PC-9 (cell line): Measurements from ENCODE around the gene UBAP1. TPM values are rescaled to one million over a fixed set of nuclear protein-coding genes. Genes with fewer than 3 reads are reported as not detected.

Experiments
- BruUV-seq: library from RNA; stranded (reverse); fragments of 400-500 nt; replicated peaks from 2 replicates; lab custom pipeline; 2021; lab: Mats Ljungman, UMichigan
- CTCF ChIA-PET: fragments of 300-600 bp; sonication (Branson Sonifier 250); formaldehyde crosslinking; loops from one replicate; lab custom pipeline; 2022; ENCODE audit warnings: antibody characterized with exemption; lab: Charles Lee
- POLR2A ChIA-PET: fragments of 300-600 bp; sonication (Branson Sonifier 250); formaldehyde crosslinking; loops from one replicate; lab custom pipeline; 2022; ENCODE audit warnings: antibody characterized with exemption; ENCODE audit not compliant: unreplicated experiment; lab: Charles Lee
- DNase-seq, 2 experiments: peaks; one replicate each; pipeline versions ENCODE4 v3.0.0 to v3.0.0-alpha.2; 2015 to 2022; ENCODE audit warnings: mixed read lengths in 1 of 2
- H2AFZ ChIP-seq: fragments of 200-600 bp; sonication (generic); 2 replicates; pipeline ENCODE4 v1.8.1; 2017; ENCODE audit warnings: antibody characterized with exemption
- H3F3A ChIP-seq: fragments of 200-600 bp; sonication (generic); 2 replicates; pipeline ENCODE4 v1.8.1; 2017; ENCODE audit warnings: antibody characterized with exemption, mild to moderate bottlenecking, low read depth; ENCODE audit not compliant: insufficient read depth
- H3K27ac ChIP-seq: fragments of 200-600 bp; sonication (generic); 2 replicates; pipeline ENCODE4 v1.6.1; 2016; ENCODE audit warnings: mixed run types
- H3K27me3 ChIP-seq: fragments of 200-600 bp; sonication (generic); 2 replicates; pipeline ENCODE4 v1.6.1; 2016; ENCODE audit warnings: low read depth, mixed run types; ENCODE audit not compliant: insufficient read depth
- H3K36me3 ChIP-seq: fragments of 200-600 bp; sonication (generic); 2 replicates; pipeline ENCODE4 v1.6.1; 2016; ENCODE audit warnings: low read depth, mixed run types
- H3K4me1 ChIP-seq: fragments of 200-600 bp; sonication (generic); replicated peaks from 2 replicates; pipeline ENCODE4 v1.6.1; 2016; ENCODE audit warnings: mixed run types; ENCODE audit not compliant: insufficient read depth
- H3K4me2 ChIP-seq: fragments of 200-600 bp; sonication (generic); 2 replicates; pipeline ENCODE4 v1.6.1; 2017; ENCODE audit warnings: mixed run types
- H3K4me3 ChIP-seq: fragments of 200-600 bp; sonication (generic); 2 replicates; pipeline ENCODE4 v1.6.1; 2016; ENCODE audit warnings: mixed run types
- H3K79me2 ChIP-seq: fragments of 200-600 bp; sonication (generic); 2 replicates; pipeline ENCODE4 v1.6.1; 2017; ENCODE audit warnings: low read depth, mixed run types
- H3K9me2 ChIP-seq: fragments of 200-600 bp; sonication (generic); 2 replicates; pipeline ENCODE4 v1.8.1; 2017; ENCODE audit warnings: mild to moderate bottlenecking; ENCODE audit not compliant: insufficient read depth
- H3K9me3 ChIP-seq: fragments of 200-600 bp; sonication (generic); 2 replicates; pipeline ENCODE4 v1.8.1; 2016; ENCODE audit warnings: low read depth; ENCODE audit not compliant: insufficient read depth
- H4K20me1 ChIP-seq: fragments of 200-600 bp; sonication (generic); 2 replicates; pipeline ENCODE4 v1.8.1; 2017; ENCODE audit not compliant: insufficient read depth
- EZH2 ChIP-seq: fragments of 200-600 bp; sonication (generic); IDR thresholded peaks from 2 replicates; pipeline ENCODE4 v1.8.0; 2017; ENCODE audit warnings: antibody characterized with exemption, low read depth
- intact Hi-C: fragments of 100-400 bp; cut with micrococcal nuclease; formaldehyde crosslinking; loops from one replicate; pipeline ENCODE4 v1.10.0; 2022; ENCODE audit not compliant: unreplicated experiment
- total RNA-seq: library from RNA; stranded (reverse); gene quantifications from 2 replicates; pipeline ENCODE4 v1.2.3, GENCODE V29; 2021
- TF ChIP-seq, protein P1 (sequence below): fragments of 200-600 bp; sonication (generic); conservative IDR thresholded peaks from 2 replicates; pipeline ENCODE4 v1.6.1; 2017; ENCODE audit warnings: mixed run types, antibody characterized with exemption, mild to moderate bottlenecking, moderate library complexity

The UBAP1 gene
- total RNA-seq, 1 experiment from 2014 or later = 33.8 TPM

DNA sequence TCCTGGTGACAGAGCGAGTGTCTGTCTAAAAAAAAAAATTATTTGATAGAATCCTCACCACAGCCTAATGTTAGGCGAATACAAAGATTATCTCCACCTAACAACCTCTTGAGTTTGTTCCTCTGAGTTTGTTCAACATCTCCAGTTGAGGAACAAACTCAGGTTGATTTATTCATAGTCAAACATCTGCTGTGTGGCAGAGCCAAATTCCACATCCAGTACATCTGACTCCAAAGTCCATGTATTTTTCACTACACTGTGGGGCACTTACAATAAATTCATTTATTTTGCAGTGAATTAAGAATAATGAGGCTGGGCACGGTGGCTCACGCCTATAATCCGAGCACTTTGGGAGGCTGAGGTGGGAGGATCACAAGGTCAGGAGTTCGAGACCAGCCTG lies 97.0 kb downstream of the UBAP1 start:
- Histone ChIP-seq H3K27ac (no peak overlapping the region), H2AFZ (no peak overlapping the region), H3K36me3 (no peaks in the 10 kb centered on the region), H3K4me3 (no peak overlapping the region), H3K4me1 (no peaks in the 10 kb centered on the region), H3K27me3 (no peaks in the 10 kb centered on the region), H3K79me2 (no peaks in the 10 kb centered on the region), H4K20me1 (no peaks in the 10 kb centered on the region), H3K4me2 (no peak overlapping the region), H3K9me3 (no peaks in the 10 kb centered on the region), H3F3A (no peaks in the 10 kb centered on the region), H3K9me2 (no peaks in the 10 kb centered on the region)
- intact Hi-C loops = no loop called here
- no peak for TF ChIP-seq EZH2
- TF ChIP-seq, protein P1, sequence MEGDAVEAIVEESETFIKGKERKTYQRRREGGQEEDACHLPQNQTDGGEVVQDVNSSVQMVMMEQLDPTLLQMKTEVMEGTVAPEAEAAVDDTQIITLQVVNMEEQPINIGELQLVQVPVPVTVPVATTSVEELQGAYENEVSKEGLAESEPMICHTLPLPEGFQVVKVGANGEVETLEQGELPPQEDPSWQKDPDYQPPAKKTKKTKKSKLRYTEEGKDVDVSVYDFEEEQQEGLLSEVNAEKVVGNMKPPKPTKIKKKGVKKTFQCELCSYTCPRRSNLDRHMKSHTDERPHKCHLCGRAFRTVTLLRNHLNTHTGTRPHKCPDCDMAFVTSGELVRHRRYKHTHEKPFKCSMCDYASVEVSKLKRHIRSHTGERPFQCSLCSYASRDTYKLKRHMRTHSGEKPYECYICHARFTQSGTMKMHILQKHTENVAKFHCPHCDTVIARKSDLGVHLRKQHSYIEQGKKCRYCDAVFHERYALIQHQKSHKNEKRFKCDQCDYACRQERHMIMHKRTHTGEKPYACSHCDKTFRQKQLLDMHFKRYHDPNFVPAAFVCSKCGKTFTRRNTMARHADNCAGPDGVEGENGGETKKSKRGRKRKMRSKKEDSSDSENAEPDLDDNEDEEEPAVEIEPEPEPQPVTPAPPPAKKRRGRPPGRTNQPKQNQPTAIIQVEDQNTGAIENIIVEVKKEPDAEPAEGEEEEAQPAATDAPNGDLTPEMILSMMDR = no peak
- no TSS peak for BruUV-seq
- no peak for DNase-seq
- CTCF ChIA-PET = no interaction called here
- POLR2A ChIA-PET = no interaction called here

DNA sequence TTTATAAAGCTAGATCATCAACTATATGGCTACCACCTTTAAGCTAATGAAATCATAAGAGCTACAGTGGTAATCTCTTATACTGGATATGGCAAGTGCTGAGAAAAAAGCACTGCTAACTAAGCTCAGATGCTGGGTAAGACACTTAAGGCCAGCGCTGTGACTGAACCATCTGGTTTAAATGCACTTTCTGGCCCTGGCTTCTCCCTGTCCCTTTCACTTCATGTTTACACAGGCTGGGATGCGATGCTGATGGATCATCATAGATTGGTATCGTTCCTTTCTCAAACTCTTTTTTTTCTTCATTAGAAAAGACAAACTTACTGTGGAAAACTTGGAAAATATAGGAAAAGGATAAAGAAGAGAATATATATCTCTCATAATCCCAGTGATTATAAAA lies 97.9 kb downstream of the UBAP1 start:
- H3K9me3 ChIP-seq = no peaks in the 10 kb centered on the region
- H3F3A ChIP-seq = no peaks in the 10 kb centered on the region
- H3K27ac ChIP-seq = no peak overlapping the region
- no TSS peak for BruUV-seq
- no peak overlapping the region for H3K4me3 ChIP-seq
- CTCF ChIA-PET = no interaction called here
- H3K79me2 ChIP-seq = no peaks in the 10 kb centered on the region
- H3K36me3 ChIP-seq = no peaks in the 10 kb centered on the region
- intact Hi-C loops = no loop called here
- H3K4me2 ChIP-seq = no peak overlapping the region
- H4K20me1 ChIP-seq = no peaks in the 10 kb centered on the region
- no peak for TF ChIP-seq EZH2
- TF ChIP-seq, protein P1 = no peak
- H3K27me3 ChIP-seq = no peaks in the 10 kb centered on the region
- DNase-seq = no peak
- POLR2A ChIA-PET = no interaction called here
- H3K4me1 ChIP-seq = no peaks in the 10 kb centered on the region
- no peak overlapping the region for H2AFZ ChIP-seq
- no peaks in the 10 kb centered on the region for H3K9me2 ChIP-seq

DNA sequence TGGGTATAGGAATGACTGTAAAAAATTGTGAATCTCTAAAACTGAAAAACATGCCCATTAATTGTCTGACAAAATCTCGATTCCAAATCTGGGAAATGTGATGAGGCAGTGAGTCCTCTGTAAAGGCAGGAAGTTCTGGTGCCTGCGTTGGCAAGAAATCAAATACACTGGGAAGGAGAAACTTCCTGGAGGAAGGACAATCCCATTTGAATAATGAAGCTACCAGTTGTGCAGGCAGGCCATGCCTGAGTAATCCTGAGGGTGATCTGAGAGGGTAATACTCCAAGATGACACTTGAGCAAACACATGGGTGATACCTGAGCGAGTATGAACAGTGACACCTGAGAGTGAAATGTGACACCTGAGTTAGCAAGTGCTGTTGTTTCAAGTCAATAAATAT lies 100.6 kb downstream of the UBAP1 start:
- Histone ChIP-seq H3K4me3 (no peak overlapping the region), H3K27ac (no peak overlapping the region), H3K79me2 (no peaks in the 10 kb centered on the region), H3F3A (no peaks in the 10 kb centered on the region), H3K4me2 (no peak overlapping the region), H2AFZ (no peak overlapping the region), H3K4me1 (no peaks in the 10 kb centered on the region), H3K9me3 (no peaks in the 10 kb centered on the region), H4K20me1 (no peaks in the 10 kb centered on the region), H3K36me3 (no peaks in the 10 kb centered on the region), H3K27me3 (no peaks in the 10 kb centered on the region), H3K9me2 (no peaks in the 10 kb centered on the region)
- BruUV-seq = no TSS peak
- POLR2A ChIA-PET = no interaction called here
- no peak for TF ChIP-seq EZH2
- TF ChIP-seq, protein P1 = no peak
- CTCF ChIA-PET = no interaction called here
- intact Hi-C loops = no loop called here
- DNase-seq = no peak
